ENCODE results near the gene FAM135A.

GRCh38 chr6:70563530-70563929 lies 150.2 kb downstream of the FAM135A start:
- TF ChIP-seq, protein P1, sequence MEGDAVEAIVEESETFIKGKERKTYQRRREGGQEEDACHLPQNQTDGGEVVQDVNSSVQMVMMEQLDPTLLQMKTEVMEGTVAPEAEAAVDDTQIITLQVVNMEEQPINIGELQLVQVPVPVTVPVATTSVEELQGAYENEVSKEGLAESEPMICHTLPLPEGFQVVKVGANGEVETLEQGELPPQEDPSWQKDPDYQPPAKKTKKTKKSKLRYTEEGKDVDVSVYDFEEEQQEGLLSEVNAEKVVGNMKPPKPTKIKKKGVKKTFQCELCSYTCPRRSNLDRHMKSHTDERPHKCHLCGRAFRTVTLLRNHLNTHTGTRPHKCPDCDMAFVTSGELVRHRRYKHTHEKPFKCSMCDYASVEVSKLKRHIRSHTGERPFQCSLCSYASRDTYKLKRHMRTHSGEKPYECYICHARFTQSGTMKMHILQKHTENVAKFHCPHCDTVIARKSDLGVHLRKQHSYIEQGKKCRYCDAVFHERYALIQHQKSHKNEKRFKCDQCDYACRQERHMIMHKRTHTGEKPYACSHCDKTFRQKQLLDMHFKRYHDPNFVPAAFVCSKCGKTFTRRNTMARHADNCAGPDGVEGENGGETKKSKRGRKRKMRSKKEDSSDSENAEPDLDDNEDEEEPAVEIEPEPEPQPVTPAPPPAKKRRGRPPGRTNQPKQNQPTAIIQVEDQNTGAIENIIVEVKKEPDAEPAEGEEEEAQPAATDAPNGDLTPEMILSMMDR (IDR thresholded peaks at IDR 0.05; ENCODE audit: insufficient read depth, low read length), result no peak
- TF ChIP-seq, protein P2, sequence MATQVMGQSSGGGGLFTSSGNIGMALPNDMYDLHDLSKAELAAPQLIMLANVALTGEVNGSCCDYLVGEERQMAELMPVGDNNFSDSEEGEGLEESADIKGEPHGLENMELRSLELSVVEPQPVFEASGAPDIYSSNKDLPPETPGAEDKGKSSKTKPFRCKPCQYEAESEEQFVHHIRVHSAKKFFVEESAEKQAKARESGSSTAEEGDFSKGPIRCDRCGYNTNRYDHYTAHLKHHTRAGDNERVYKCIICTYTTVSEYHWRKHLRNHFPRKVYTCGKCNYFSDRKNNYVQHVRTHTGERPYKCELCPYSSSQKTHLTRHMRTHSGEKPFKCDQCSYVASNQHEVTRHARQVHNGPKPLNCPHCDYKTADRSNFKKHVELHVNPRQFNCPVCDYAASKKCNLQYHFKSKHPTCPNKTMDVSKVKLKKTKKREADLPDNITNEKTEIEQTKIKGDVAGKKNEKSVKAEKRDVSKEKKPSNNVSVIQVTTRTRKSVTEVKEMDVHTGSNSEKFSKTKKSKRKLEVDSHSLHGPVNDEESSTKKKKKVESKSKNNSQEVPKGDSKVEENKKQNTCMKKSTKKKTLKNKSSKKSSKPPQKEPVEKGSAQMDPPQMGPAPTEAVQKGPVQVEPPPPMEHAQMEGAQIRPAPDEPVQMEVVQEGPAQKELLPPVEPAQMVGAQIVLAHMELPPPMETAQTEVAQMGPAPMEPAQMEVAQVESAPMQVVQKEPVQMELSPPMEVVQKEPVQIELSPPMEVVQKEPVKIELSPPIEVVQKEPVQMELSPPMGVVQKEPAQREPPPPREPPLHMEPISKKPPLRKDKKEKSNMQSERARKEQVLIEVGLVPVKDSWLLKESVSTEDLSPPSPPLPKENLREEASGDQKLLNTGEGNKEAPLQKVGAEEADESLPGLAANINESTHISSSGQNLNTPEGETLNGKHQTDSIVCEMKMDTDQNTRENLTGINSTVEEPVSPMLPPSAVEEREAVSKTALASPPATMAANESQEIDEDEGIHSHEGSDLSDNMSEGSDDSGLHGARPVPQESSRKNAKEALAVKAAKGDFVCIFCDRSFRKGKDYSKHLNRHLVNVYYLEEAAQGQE (IDR thresholded peaks at IDR 0.05; ENCODE audit: insufficient replicate concordance, low read depth), result no peak
- no peak for TF ChIP-seq POLR2AphosphoS5 (IDR thresholded peaks at IDR 0.05; ENCODE audit: low read depth)

All from HL-60 (cell line).